NCI-H526 (cell line): ENCODE data around the gene PTPRM.

Experiments used
- DNase-seq, 2 experiments: peaks; one replicate each; lab custom pipeline; 2025; lab: John Stamatoyannopoulos, UW

The PTPRM gene

DNA sequence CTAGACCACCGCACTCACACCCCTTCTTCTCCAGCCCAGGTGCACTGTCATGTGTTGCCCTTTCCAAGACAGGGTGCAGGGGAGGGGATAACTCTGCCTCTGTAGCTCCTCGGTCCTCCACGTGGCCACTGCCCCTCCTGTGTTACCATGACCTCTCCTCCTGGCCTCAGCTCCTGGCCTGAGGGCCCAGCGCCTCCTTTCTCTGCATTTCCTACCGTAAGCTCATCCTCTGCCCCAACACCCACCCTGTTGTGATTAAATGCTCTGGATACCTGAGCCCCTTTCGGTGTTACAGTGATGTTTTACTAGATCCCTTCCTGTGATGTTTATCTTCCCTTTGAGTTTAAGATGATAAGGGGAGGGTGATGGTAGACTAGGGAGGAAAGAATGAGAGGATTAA, 242.3 kb downstream of the PTPRM start:
- DNase-seq = no peak

DNA sequence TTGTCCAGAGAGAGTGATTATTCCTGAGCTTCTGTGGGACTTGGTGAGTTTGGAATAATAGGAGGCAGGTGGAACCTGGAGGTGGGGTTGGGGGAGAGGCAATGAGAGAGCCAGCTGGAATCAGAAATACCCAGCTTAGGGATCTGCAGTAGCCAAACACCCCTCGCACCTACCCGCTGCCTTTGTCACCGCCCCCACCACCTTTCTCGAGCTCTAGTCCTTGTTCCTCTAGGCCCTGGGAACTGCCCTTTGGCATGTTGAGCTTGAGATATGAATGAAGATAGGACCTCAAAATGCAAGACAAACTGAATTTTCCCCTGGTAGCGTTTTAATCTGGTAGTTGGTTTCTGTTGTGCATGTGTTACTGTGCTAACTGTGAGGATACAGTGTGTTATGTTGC, 242.9 kb downstream of the PTPRM start:
- no peak for DNase-seq

DNA sequence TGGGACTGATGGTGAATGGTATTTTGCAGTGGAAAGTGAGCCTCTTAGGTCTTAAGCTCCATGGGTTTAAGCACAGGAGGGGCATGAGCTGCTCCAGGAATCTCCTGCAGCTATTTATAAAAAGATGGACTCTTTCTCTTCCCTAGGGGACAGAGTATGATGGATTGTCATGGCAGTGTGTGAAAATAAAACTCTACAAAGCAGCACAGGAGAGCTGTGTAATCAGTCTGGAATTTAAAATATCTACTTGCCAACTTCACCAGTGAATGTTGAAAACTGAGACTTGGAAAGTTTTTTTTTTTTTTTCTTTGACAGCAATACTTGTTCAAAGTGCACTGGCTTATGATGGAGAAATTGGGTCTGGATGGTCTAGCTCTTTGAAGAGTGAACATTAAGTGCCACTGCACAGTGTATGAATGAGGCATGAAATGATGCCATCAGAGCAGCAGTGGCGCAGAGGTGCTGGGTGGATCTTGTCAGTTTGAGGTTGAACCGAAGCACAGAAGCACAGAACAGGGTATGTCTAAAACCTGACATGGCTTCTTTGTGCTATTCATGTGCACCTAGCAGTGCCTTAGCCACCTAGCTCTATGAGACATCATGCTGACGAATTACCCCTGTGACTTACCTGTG, 245.4 kb downstream of the PTPRM start:
- no peak for DNase-seq

DNA sequence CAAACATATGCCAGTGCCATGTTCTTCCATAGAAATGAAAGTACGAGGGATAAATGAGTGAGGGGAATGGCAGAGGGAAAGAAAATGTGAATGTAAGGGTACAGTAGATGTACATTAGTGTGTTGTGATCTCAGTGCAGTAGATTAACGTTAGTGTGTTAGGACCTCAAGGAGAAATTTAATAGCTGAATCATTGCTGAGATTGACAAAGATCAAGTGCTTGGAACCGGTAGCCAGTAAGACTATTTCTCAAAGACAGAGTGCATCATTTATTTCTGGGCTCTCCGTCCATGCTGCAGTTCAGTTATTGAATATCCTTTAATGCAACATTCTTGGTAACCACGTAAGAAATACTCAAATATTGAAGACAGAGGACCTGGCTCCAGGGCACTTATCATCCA, 246.0 kb downstream of the PTPRM start:
- DNase-seq = no peak

DNA sequence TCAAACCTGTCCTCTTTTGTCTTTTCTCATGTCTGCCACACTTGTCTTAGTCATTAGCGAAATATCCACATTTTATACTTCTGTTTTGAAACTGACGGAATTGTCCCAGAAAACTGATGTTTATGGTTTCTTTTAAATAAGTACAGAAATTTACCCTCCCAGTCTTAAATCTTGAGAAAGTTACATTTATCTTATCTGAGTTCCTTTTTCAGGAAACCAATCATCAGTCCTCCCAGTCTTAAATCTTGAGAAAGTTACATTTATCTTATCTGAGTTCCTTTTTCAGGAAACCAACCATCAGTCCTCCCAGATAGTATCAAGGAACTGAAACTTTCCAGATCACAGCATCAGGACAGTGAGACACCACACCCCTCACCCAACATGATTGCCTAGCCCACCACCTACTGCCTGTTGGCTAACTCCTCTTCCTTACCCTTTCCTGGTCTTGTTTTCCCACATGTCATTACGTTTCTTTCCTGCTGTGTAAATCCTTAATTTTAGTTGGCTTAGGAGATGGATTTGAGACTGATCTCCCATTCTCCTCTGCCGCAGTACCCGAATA, 247.7 kb downstream of the PTPRM start:
- DNase-seq = no peak

DNA sequence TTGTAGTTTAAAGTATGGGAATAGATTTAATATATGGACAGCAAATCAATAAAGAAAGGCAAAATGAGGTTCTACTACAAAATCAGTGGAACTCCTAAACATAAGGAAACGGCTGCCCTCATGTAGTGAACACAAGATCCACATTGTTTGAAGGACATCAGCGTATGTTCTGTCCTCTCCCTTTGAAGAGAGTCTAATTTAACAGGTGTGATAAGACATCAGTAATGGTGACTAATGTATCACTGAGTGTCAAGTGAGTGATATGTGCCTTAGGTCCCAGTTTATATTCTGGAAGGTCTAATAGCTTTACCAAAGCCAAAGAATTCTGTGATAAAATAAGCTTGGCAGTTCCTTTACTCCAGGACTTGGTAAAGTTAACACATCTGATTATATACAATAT, 248.7 kb downstream of the PTPRM start:
- no peak for DNase-seq

DNA sequence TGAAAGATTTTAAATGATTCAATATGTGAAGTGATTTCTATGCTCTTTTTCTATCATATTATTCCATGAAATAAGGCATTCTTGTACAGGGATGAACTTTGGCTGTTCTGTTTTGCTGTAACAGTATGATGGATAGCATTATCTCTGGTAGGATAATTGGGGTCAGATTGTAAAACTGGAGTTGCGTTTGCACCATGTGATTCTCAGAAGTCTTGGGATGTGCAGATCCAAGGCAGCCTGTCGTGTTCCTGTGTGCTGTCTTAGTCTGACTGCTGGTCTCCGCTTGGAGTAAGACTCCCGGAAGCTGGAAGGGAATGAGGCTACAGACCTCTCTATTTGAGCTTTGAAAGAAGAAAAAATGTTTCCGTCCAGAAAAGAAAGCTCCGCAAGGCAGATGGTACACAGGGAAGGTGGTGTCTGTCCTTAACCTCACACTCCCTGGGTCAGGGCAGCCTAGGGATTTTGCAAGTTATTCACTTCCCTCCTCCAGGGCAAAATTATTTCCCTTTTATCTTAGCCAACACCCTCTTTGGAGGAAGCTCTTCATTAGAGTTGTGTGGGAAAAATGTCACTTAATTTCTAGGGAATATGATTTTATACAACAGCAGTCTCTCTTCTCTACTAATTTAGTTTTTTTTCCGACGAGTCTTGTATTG, 250.6 kb downstream of the PTPRM start:
- DNase-seq = no peak

DNA sequence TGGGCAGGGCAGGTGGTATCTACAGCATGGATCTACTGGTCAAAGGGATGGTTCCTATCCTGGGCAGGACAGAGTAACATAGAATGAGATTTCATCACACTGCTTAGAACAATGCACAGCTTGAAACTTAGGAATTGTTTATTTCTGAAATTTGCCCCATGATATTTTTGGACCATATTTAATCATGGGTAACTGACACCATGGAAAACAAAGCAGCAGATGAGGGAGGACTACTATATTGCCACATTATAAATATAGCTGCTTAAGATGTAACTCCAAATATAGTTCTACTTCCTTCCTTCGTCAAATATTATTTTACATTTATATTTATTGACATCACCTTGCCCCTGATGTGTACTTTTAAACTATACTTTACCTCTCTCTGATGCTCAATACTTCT, 254.7 kb downstream of the PTPRM start:
- DNase-seq = no peak

DNA sequence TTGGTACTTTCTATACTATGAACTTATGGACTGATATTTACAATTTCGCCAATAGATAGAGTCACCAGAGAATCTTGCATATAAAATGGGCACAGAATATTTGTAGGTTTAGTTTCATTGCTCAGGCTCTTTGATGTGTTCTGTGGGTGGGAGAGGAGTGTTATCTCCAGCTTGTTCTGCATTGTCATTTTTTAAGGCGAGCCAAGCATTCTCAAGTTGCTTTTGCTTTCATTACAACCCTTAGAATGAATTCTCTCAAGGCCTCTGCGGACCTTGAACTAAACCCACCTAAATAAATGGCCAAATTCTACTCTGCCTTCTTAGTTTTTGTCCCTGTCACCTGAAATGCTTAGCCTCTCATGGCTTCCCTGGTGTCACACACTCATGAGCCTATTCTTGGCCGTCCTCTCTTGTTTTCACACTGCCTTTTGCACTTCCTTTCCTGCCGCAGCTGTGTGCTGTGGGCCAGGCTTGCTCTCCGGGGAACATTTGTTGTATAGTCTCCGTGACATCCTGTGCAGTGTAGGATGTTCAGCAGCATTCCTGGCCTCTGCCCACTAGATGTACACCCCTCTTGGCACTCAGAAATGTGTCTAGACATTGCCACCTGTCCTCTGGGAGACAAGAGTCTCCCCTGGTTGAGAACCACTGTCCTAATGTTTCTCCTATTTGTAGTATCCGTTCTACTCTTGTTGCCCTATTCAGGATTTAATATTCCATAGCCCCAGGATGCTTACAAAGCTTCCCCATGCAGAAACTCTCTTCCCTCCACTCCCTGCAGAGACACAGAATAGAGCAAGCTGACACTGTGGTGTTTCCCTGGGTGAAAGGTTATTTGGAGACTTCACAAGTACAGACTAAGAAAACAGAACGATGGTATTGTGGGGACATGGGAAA, 255.6 kb downstream of the PTPRM start:
- DNase-seq = no peak

DNA sequence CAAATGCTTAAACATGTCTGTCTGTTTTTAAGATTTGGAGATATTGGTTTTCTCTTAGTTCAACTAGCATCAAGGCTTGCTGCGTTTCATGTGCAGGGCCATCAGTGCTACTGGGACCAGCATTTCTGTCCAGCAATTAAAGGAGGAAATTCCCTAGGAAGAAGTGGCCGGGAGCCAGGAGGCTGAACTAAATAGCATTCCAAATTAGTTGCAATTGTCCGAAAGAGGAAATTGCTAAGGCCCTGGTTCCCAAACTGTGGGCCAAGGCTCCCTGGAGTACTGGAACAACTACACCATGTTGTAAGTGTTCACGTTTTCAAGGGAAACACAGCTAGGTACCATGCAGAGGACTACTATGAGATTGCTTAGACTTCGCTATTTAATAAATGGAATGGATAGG, 257.9 kb downstream of the PTPRM start:
- DNase-seq = no peak

DNA sequence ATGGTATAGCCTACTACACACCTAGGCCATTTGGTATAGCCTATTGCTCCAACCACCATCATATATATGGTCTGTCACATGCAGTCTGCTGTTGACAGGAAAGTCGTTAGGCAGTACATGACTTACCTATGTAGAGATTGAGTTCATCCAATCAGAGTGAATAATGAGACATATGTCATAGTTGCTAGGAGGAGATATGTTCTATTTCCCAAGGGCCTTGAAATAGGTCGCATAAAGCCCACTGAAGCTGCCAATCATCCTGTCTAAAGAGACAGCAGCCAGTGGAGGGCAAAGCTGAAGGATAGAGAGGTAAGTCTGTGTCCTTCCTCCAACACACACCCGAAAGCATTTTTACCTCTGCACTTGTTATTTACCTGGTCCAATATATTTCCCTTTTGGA, 263.4 kb downstream of the PTPRM start:
- peak; percentile 24 to 48 for DNase-seq

DNA sequence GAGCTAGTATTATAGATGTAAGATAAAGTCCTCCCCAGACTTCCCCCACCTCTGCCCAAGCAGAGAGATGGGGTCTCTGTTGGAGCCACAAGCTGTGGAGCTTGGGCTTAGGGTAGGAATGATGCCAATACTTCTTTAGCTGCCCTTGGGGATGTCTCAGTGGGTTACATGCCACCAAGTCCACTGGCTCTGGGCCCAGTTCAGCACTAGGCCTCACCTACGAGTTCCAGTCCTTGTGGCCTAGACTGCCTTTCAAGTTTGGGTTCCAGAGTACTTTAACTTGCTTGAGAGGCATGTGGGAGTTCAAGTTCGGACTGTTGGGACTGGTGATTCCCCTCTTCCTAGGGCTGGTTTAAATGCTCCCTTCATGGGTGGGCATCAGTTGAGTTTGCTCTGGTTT, 272.4 kb downstream of the PTPRM start:
- no peak for DNase-seq

DNA sequence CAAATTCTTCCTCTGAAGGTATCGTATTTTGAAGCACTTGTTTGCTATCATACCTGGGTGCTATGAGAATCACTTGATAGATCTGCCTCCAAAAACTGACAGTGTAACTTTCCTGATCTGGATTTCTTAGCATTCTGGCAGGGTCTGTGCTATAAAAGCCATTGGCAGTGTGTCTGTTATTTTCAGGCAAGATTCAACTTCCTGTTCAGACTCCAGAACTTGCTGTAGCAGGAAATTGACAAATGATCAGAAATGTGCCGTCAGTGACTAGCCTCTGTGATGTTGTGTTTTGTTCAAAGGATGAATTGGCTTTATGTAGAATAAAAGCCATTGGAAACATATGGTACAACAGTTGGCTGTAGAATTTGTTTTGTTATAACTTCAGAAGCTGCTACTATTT, 273.3 kb downstream of the PTPRM start:
- DNase-seq = no peak

DNA sequence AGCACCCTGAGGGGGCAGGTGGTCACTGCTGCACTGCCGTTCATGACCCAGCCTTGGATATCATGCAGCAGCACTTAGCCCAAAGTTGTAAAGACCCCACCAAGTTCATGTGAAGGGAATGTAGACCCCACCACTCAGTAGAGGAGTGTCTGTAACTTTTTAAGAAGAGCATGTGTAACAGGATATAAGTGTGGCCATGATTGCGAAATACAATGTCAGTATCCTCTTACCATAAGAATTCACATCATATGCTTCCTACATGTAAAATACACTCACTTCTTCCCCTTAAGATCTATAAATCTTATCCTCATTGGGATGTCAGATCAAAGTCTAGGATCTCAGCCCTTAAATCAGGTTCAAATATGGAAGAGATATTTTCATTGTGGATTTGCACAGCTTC, 276.9 kb downstream of the PTPRM start:
- DNase-seq = no peak

DNA sequence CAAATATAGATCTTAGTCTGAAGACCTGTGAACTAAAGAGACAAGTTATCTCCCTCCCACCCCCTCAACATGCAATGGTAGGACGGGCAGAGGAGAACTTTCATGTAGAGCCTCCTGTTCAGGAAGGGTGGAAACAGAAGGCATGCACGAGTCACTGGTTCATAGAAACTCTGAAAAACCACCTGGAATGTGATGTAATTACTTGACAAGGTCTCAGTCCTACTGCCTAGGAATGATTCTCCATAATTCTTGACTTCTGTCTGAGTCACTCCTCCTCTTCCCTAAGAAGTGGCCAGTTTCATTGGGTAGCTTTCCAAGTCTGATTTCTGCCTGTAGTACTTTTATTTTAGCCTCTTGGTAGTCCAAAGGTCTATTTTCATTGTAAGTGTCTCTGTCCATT, 277.3 kb downstream of the PTPRM start:
- DNase-seq = no peak

DNA sequence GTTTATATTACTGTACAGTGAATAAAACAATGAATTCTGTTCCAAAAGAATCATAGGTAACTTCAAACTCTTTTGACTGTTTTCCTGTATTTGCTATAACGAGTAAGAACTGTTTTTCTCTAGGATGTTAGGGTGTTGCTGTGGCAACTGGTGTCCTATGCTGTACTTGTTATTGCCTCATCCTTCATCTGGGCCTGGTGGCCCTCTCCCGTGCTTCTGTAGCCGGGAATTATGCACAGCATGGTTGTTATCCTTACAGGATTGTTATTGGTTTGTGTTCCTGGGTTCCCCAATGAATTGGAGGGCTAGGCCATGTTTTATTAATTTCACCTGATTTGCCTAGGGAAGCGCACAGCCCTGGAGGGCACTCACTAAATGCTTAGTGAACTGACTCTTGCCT, 279.2 kb downstream of the PTPRM start:
- peak; percentile 58 to 59 for DNase-seq

DNA sequence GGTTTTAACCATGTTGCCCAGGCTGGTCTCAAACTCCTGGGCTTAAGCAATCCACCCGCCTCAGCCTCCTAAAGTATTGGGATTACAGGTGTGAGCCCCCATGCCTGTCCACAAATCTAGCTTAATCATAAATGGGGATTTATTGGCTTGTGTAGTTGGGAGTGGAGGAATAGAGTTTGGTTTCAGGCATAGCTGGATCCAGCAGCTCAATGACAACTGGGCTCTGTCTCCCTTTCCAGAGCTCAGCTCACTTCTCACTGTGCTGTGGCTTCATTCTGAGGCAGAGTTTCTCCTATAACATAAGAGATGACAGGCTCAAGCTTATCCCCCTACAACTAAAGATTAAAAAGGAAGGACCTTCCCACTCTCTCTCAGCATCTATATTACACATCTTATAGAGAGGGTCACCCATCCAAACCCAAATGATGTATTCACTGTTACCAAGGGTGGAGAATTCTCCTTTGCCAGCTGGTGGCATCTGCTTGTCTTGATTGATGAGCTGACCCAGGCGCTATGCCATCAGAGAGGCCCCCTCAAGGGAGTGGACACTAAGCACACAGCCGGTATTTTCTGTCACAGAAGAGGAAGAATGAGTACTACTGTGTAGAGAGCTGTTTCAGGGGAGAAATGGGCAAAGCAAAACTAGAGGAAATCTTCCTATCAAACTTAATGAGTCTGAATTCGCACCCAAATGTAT, 280.4 kb downstream of the PTPRM start:
- no peak for DNase-seq

DNA sequence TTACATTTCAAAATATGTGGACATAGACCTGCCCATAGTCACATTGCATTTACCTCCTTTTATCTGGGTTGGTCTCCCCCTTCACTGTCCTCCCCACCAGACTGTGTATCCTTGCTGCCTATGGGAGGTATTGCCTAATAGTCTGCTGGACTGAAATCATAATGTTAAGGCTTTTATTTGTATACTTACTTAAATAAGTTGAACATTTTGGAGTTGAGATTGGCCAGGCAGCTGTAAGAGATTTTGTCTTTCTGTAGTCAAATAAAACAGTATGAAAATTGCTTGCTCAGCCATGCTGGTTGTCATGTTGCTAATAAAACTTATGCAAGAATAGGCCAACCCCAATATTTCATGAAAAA, 280.9 kb downstream of the PTPRM start:
- DNase-seq = no peak

DNA sequence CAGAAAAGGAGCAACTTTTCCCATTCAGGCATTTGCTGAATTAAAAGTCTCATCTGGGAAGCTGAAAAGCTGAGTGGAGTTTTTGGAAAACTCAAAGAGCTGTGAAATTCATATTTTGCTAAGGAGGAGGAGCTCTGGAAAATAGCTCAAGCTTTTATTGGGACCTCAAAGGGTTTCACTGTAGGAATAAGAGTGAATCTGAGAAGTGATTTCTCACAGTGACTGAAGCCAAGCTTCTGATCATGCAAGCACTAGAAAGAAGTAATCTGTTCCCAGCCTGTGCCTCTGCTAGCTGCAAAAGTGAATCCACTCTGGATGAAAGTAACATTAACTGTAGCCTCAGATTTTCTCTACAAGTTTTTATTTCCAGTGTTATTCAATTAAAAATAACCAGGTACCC, 283.3 kb downstream of the PTPRM start:
- DNase-seq = no peak

DNA sequence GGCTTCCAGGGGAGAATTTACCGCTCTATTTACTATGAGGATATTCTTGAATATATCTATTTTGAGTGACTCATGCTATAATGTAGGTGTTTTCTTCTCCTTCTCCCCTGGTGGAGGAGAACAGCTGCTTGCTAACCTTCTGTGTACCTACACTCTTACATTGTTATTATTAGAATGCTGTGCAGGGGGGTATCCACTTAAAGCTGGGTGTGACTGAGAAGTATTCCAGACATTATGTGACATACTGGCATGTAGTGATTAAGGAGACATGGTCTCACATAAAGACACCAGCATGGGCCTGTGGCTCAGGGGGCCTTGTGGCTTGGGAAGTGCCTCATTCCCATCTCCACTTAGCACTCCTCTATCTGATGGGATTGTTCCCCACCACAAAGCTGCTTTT, 287.9 kb downstream of the PTPRM start:
- no peak for DNase-seq

DNA sequence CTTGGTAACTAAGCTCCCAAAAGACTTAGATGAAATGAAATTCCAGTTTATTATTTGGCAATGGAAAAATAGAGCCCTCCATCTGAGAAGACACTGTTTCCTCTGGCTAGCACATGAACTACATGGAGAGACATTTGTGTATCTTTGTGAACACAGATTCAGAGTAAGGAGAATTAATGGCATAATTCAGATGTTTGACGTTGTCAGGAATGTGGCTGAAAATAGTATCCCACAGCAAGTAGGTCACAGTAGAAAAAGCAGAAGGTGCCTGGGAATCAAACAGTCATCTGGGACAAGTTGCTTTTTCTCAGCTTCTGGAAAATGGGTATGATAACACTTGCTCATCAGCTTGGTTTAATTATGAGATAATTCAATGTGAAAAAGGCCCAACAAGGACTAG, 288.6 kb downstream of the PTPRM start:
- DNase-seq = no peak

DNA sequence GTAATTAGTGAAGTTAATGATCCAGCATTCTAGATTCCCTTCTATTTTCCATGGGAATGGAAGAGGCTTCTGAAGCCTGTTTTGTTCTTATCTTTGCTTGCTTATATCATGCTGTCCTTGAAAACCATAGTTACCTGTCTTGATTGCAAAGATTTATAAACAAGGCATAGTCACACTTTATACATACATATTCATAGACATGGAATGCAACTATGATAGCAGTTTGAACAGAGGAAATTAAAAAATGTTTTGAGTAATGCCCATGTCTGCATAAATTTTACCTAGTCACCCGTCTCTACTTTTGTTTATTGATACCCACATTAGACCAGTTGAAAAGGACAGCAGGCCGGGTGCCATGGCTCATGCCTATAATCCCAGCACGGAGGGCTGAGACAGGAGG, 289.0 kb downstream of the PTPRM start:
- no peak for DNase-seq
